ENCODE data around the gene VAT1L.
A peak's percentile ranks its signal among the peaks of the same experiment; 100 is the strongest.

Gene VAT1L

DNA sequence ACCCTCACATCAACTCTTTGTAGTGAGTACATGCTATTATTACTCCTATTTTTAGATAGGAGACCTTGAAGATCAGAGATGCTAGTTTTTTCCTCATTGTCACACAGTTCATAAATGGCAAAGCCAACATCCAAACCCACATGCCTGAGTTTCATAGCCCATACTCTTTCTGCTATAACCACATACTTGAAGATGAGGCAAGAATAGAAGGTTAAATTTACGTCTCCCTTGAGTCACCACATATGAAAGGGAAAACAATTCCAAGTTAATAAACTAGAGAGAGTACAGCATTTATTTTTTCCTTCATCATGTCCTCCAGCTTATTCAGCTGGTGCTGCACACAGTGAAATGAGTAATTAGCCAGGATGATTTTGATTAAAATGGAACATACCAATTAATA is 42.4 kb upstream of the VAT1L start:
- no peak overlapping the region for H3K4me3 ChIP-seq (ENCODE audit: insufficient read depth in 1 of 2, low read depth in 1 of 2, low read length in 2 of 2)
- H3K79me1 ChIP-seq (replicated peaks; ENCODE audit: low read length, poor library complexity, severe bottlenecking) = no peaks in the 10 kb centered on the region

GRCh38 chr16:77748421-77749005 is 39.9 kb upstream of the VAT1L start:
- peak overlapping the region in 1 of 2 experiments; percentile 41 for H3K4ac ChIP-seq (ENCODE audit: low read depth in 1 of 2, low read length in 2 of 2)
- no peaks in the 10 kb centered on the region for H3K79me1 ChIP-seq (replicated peaks; ENCODE audit: low read length, poor library complexity, severe bottlenecking)
- H3K9me3 ChIP-seq (ENCODE audit: control insufficient read depth, low read length) = no peaks in the 10 kb centered on the region
- no peak overlapping the region for H4K91ac ChIP-seq (ENCODE audit: low read length)
- DNase-seq = no peak
- H2AK5ac ChIP-seq (ENCODE audit: low read length, severe bottlenecking) = no peak overlapping the region
- no peak overlapping the region for H3K4me2 ChIP-seq (ENCODE audit: low read length, poor library complexity, severe bottlenecking)
- H3K27ac ChIP-seq (ENCODE audit: low read length, poor library complexity, severe bottlenecking) = no peak overlapping the region
- H3K9ac ChIP-seq (ENCODE audit: low read length) = no peak overlapping the region
- no peak overlapping the region for H3K23ac ChIP-seq (ENCODE audit: low read length in 2 of 2)
- no peak overlapping the region for H3K18ac ChIP-seq (ENCODE audit: low read depth in 1 of 2, low read length in 2 of 2)
- H2BK5ac ChIP-seq (ENCODE audit: low read depth, low read length, poor library complexity, severe bottlenecking) = no peak overlapping the region
- H2BK12ac ChIP-seq (ENCODE audit: low read length in 2 of 2) = no peak overlapping the region
- peaks cover 0 to 4% of the 10 kb centered on the region in 2 experiments for H3K27me3 ChIP-seq (ENCODE audit: control insufficient read depth in 1 of 2, insufficient read depth in 1 of 2, low read length in 2 of 2)
- no peak overlapping the region for H2BK15ac ChIP-seq (ENCODE audit: low read depth, poor library complexity, severe bottlenecking)
- no peak overlapping the region for H3K4me3 ChIP-seq (ENCODE audit: insufficient read depth in 1 of 2, low read depth in 1 of 2, low read length in 2 of 2)
- H2AFZ ChIP-seq (ENCODE audit: low read depth, low read length) = no peak overlapping the region
- 82% methylated on average over 7 of the region's 7 CpGs for WGBS
- H3K36me3 ChIP-seq (ENCODE audit: control insufficient read depth in 1 of 2, insufficient read depth in 2 of 2, low read depth in 1 of 2, low read length in 2 of 2) = no peaks in the 10 kb centered on the region
- H2BK120ac ChIP-seq (ENCODE audit: low read depth, low read length) = no peak overlapping the region
- no peak overlapping the region for H3K14ac ChIP-seq (ENCODE audit: low read length in 2 of 2)
- H3K4me1 ChIP-seq (ENCODE audit: control insufficient read depth, insufficient read depth, low read depth, low read length) = no peaks in the 10 kb centered on the region
- no peak overlapping the region for H4K8ac ChIP-seq (ENCODE audit: low read length)

More for the DNA sequence above, 42.4 kb upstream of the VAT1L start:
- no peaks in the 10 kb centered on the region for H3K36me3 ChIP-seq (ENCODE audit: control insufficient read depth in 1 of 2, insufficient read depth in 2 of 2, low read depth in 1 of 2, low read length in 2 of 2)
- no peaks in the 10 kb centered on the region for H3K9me3 ChIP-seq (ENCODE audit: control insufficient read depth, low read length)
- H2BK12ac ChIP-seq (ENCODE audit: low read length in 2 of 2) = no peak overlapping the region
- no peak overlapping the region for H2AFZ ChIP-seq (ENCODE audit: low read depth, low read length)
- no peak overlapping the region for H3K23ac ChIP-seq (ENCODE audit: low read length in 2 of 2)
- H2BK15ac ChIP-seq (ENCODE audit: low read depth, poor library complexity, severe bottlenecking) = no peak overlapping the region
- no peak overlapping the region for H2BK5ac ChIP-seq (ENCODE audit: low read depth, low read length, poor library complexity, severe bottlenecking)
- no peak overlapping the region for H3K4ac ChIP-seq (ENCODE audit: low read depth in 1 of 2, low read length in 2 of 2)
- H4K8ac ChIP-seq (ENCODE audit: low read length) = no peak overlapping the region
- no peaks in the 10 kb centered on the region for H3K4me1 ChIP-seq (ENCODE audit: control insufficient read depth, insufficient read depth, low read depth, low read length)
- no peak overlapping the region for H3K27ac ChIP-seq (ENCODE audit: low read length, poor library complexity, severe bottlenecking)
- peak; percentile 60 for DNase-seq
- no peak overlapping the region for H2AK5ac ChIP-seq (ENCODE audit: low read length, severe bottlenecking)
- H2BK120ac ChIP-seq (ENCODE audit: low read depth, low read length) = no peak overlapping the region
- H3K4me2 ChIP-seq (ENCODE audit: low read length, poor library complexity, severe bottlenecking) = no peak overlapping the region
- no peak overlapping the region for H3K9ac ChIP-seq (ENCODE audit: low read length)
- H3K27me3 ChIP-seq (ENCODE audit: control insufficient read depth in 1 of 2, insufficient read depth in 1 of 2, low read length in 2 of 2) = peaks cover 0 to 4% of the 10 kb centered on the region in 2 experiments
- H3K18ac ChIP-seq (ENCODE audit: low read depth in 1 of 2, low read length in 2 of 2) = no peak overlapping the region
- H4K91ac ChIP-seq (ENCODE audit: low read length) = no peak overlapping the region
- H3K14ac ChIP-seq (ENCODE audit: low read length in 2 of 2) = no peak overlapping the region
- WGBS = 43% methylated on average over 1 of the region's 1 CpG

DNA sequence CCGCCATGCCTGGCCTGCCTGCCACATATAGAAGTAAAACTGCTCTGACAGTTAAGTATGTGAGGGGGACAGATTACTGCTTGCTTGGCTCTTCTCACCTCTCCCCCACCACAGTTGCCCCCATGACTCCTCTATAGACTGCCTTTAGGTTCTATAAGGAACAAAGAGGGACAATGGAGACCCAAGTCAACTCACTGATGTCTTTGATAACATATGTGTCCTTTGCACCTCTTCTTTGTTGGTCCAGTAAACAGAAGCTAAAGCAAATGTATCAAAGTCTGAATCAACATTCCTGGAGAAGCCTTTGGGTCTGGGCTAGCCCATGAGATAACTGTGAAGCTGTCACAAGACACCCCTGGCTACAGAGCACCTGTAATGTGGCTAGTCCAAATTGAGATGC is 38.9 kb upstream of the VAT1L start:
- H2BK15ac ChIP-seq (ENCODE audit: low read depth, poor library complexity, severe bottlenecking) = no peak overlapping the region
- no peak overlapping the region for H3K23ac ChIP-seq (ENCODE audit: low read length in 2 of 2)
- no peak overlapping the region for H3K27ac ChIP-seq (ENCODE audit: low read length, poor library complexity, severe bottlenecking)
- H3K9me3 ChIP-seq (ENCODE audit: control insufficient read depth, low read length) = no peaks in the 10 kb centered on the region
- no peak overlapping the region for H3K4ac ChIP-seq (ENCODE audit: low read depth in 1 of 2, low read length in 2 of 2)
- H3K9ac ChIP-seq (ENCODE audit: low read length) = no peak overlapping the region
- no peak overlapping the region for H2BK5ac ChIP-seq (ENCODE audit: low read depth, low read length, poor library complexity, severe bottlenecking)
- H2BK120ac ChIP-seq (ENCODE audit: low read depth, low read length) = no peak overlapping the region
- H4K91ac ChIP-seq (ENCODE audit: low read length) = no peak overlapping the region
- H3K27me3 ChIP-seq (ENCODE audit: control insufficient read depth in 1 of 2, insufficient read depth in 1 of 2, low read length in 2 of 2) = peaks cover 0 to 4% of the 10 kb centered on the region in 2 experiments
- H3K18ac ChIP-seq (ENCODE audit: low read depth in 1 of 2, low read length in 2 of 2) = no peak overlapping the region
- no peaks in the 10 kb centered on the region for H3K4me1 ChIP-seq (ENCODE audit: control insufficient read depth, insufficient read depth, low read depth, low read length)
- H3K14ac ChIP-seq (ENCODE audit: low read length in 2 of 2) = no peak overlapping the region
- DNase-seq = no peak
- H2BK12ac ChIP-seq (ENCODE audit: low read length in 2 of 2) = no peak overlapping the region
- H3K79me1 ChIP-seq (replicated peaks; ENCODE audit: low read length, poor library complexity, severe bottlenecking) = no peaks in the 10 kb centered on the region
- no peak overlapping the region for H2AK5ac ChIP-seq (ENCODE audit: low read length, severe bottlenecking)
- H2AFZ ChIP-seq (ENCODE audit: low read depth, low read length) = no peak overlapping the region
- H3K4me3 ChIP-seq (ENCODE audit: insufficient read depth in 1 of 2, low read depth in 1 of 2, low read length in 2 of 2) = no peak overlapping the region
- H4K8ac ChIP-seq (ENCODE audit: low read length) = no peak overlapping the region
- H3K4me2 ChIP-seq (ENCODE audit: low read length, poor library complexity, severe bottlenecking) = no peak overlapping the region
- no peaks in the 10 kb centered on the region for H3K36me3 ChIP-seq (ENCODE audit: control insufficient read depth in 1 of 2, insufficient read depth in 2 of 2, low read depth in 1 of 2, low read length in 2 of 2)
- no CpG with 5 or more reads among the region's 1 CpG for WGBS

GRCh38 chr16:77758046-77758445 is 30.3 kb upstream of the VAT1L start:
- no peak overlapping the region for H3K4me3 ChIP-seq (ENCODE audit: insufficient read depth in 1 of 2, low read depth in 1 of 2, low read length in 2 of 2)
- 93% methylated on average over 5 of the region's 5 CpGs for WGBS

More at GRCh38 chr16:77758046-77758445, 30.3 kb upstream of the VAT1L start:
- Histone ChIP-seq H3K9ac (ENCODE audit: low read length) (no peak overlapping the region), H2AFZ (ENCODE audit: low read depth, low read length) (no peak overlapping the region), H3K27ac (ENCODE audit: low read length, poor library complexity, severe bottlenecking) (no peak overlapping the region), H3K36me3 (ENCODE audit: control insufficient read depth in 1 of 2, insufficient read depth in 2 of 2, low read depth in 1 of 2, low read length in 2 of 2) (no peaks in the 10 kb centered on the region), H3K4ac (ENCODE audit: low read depth in 1 of 2, low read length in 2 of 2) (no peak overlapping the region), H3K18ac (ENCODE audit: low read depth in 1 of 2, low read length in 2 of 2) (no peak overlapping the region), H3K4me1 (ENCODE audit: control insufficient read depth, insufficient read depth, low read depth, low read length) (no peaks in the 10 kb centered on the region), H3K27me3 (ENCODE audit: control insufficient read depth in 1 of 2, insufficient read depth in 1 of 2, low read length in 2 of 2) (peaks cover 0 to 2% of the 10 kb centered on the region in 2 experiments), H2AK5ac (ENCODE audit: low read length, severe bottlenecking) (no peak overlapping the region), H4K91ac (ENCODE audit: low read length) (no peak overlapping the region), H2BK120ac (ENCODE audit: low read depth, low read length) (no peak overlapping the region), H2BK5ac (ENCODE audit: low read depth, low read length, poor library complexity, severe bottlenecking) (no peak overlapping the region), H2BK15ac (ENCODE audit: low read depth, poor library complexity, severe bottlenecking) (no peak overlapping the region), H3K14ac (ENCODE audit: low read length in 2 of 2) (no peak overlapping the region), H3K79me1 (replicated peaks; ENCODE audit: low read length, poor library complexity, severe bottlenecking) (no peaks in the 10 kb centered on the region), H3K23ac (ENCODE audit: low read length in 2 of 2) (no peak overlapping the region), H2BK12ac (ENCODE audit: low read length in 2 of 2) (peak overlapping the region; percentile 10 to 20), H4K8ac (ENCODE audit: low read length) (no peak overlapping the region), H3K9me3 (ENCODE audit: control insufficient read depth, low read length) (no peaks in the 10 kb centered on the region), H3K4me2 (ENCODE audit: low read length, poor library complexity, severe bottlenecking) (no peak overlapping the region)
- DNase-seq = no peak

All from mesenchymal stem cell (in vitro differentiated cells and primary cell).